Motor neuron (in vitro differentiated cells): ENCODE data around the gene BAZ1A. TPM values are rescaled to one million over a fixed set of nuclear protein-coding genes. Genes with fewer than 3 reads are reported as not detected.

ENCODE experiments used
- ATAC-seq, 8 experiments: fragments of 200-7000 bp; cut with Tn5 transposase; replicated peaks in 6 of 8; 2 replicates each; pipeline ENCODE4 v1.8.0; 2021; ENCODE audit warnings: mild to moderate bottlenecking in 8 of 8, moderate library complexity in 8 of 8
- H3K27ac ChIP-seq, 2 donors: fragments of 250-450 bp; sonication (Bioruptor Pico); 2 replicates each; pipeline ENCODE4 v1.9.0; 2021; ENCODE audit warnings: antibody characterized with exemption in 2 of 2, mild to moderate bottlenecking in 2 of 2, moderate library complexity in 1 of 2
- H3K4me1 ChIP-seq, 2 donors: fragments of 250-450 bp; sonication (Bioruptor Pico); replicated peaks in 1 of 2; 2 replicates each; pipeline ENCODE4 v1.6.1; 2021; ENCODE audit warnings: antibody characterized with exemption in 2 of 2, mild to moderate bottlenecking in 2 of 2, moderate library complexity in 1 of 2
- H3K4me3 ChIP-seq, 5 donors: fragments of 250-450 bp; sonication (Bioruptor Pico); 2 replicates each; pipeline ENCODE4 v1.9.0; 2021; ENCODE audit warnings: antibody characterized with exemption in 5 of 5, mild to moderate bottlenecking in 5 of 5, moderate library complexity in 4 of 5
- WGBS, 10 experiments: fragments of 450-650 bp; shearing (Covaris generic); methylation state at CpG; one replicate each; pipeline ENCODE4 v1.0.0; 2022; 5-methylcytosine and 5-hydroxymethylcytosine counted together
- in situ Hi-C, 9 experiments: fragments of 400-800 bp; cut with MboI; loops; one replicate each; pipeline ENCODE4 v1.15.0; 2021; ENCODE audit warnings: low sequenced_read_pairs in 9 of 9, low pct_unique_long_range_greater_than_20kb in 2 of 9; ENCODE audit not compliant: unreplicated experiment in 9 of 9
- total RNA-seq, 8 experiments: library from RNA; unstranded; fragments of 300-600 nt; gene quantifications; 2 replicates each; pipeline versions ENCODE4 v1.2.3 to v1.2.4, GENCODE V29; 2022

Gene BAZ1A, protein sequence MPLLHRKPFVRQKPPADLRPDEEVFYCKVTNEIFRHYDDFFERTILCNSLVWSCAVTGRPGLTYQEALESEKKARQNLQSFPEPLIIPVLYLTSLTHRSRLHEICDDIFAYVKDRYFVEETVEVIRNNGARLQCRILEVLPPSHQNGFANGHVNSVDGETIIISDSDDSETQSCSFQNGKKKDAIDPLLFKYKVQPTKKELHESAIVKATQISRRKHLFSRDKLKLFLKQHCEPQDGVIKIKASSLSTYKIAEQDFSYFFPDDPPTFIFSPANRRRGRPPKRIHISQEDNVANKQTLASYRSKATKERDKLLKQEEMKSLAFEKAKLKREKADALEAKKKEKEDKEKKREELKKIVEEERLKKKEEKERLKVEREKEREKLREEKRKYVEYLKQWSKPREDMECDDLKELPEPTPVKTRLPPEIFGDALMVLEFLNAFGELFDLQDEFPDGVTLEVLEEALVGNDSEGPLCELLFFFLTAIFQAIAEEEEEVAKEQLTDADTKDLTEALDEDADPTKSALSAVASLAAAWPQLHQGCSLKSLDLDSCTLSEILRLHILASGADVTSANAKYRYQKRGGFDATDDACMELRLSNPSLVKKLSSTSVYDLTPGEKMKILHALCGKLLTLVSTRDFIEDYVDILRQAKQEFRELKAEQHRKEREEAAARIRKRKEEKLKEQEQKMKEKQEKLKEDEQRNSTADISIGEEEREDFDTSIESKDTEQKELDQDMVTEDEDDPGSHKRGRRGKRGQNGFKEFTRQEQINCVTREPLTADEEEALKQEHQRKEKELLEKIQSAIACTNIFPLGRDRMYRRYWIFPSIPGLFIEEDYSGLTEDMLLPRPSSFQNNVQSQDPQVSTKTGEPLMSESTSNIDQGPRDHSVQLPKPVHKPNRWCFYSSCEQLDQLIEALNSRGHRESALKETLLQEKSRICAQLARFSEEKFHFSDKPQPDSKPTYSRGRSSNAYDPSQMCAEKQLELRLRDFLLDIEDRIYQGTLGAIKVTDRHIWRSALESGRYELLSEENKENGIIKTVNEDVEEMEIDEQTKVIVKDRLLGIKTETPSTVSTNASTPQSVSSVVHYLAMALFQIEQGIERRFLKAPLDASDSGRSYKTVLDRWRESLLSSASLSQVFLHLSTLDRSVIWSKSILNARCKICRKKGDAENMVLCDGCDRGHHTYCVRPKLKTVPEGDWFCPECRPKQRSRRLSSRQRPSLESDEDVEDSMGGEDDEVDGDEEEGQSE (N-terminal part only)
- total RNA-seq, result 10 to 100 TPM; 11.7 to 76.6 (median 26.5) TPM

DNA sequence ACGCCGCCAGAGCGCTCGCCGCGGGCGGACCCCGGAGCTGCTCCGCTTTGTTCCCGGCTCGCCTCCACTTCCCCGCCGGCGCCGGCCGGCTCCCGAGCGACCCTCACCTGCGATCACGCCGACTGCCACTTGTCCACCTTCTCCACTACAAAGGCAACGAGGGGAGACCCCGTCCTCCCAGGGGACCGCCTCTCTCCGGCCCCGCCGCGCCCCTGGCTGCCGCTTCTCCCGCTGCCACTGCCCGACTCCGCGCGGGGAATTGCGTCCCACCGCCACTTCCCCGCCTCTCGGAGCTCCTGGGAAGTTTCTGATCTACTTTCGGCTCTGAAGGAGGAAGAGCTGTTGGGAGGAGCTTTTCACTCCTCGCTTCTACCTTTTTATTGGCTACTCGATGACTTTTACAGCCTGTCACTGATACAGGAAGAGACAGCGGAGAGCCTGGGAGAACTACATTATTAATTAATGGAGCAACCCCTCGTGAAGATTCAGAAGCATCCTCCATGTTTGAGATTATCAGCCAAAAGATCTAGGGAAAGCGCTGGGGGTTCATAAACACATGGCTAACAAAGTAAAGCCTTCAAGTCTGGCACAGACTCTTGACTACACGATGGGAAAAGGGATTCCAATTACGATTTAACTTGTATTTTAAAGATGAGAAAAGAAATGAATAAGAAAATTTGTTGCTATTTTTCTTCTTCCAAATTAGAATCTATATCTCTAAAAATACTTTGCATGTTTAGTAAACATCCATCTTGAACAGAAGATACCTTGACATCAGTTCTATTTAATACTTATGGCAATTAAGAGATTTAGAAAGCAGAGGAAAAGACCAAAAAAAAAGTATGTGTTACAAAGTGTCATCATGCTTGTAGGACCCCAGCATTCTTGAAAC lies at the start of gene BAZ1A:
TSS of gene BAZ1A (minus strand) at position 330 of the 892 bp plus-strand sequence. CDS start 756 bp downstream, outside the sequence.
- H3K4me3 ChIP-seq, result peak within 1 kb of the TSS; percentile 70 to 88 (median 81)
- peak; percentile 40 to 79 (median 54) for ATAC-seq
- 0 to 4% (median 0%) methylated on average over 3 to 7 of the region's 46 CpGs; no CpG with 5 or more reads in 2 of the 10 experiments for WGBS, 10 experiments
- in situ Hi-C loops, result no loop called here
- H3K4me1 ChIP-seq, result peaks cover 4 to 5% of the 10 kb centered on the region in 2 donors
- peak within 1 kb of the TSS; percentile 81 to 90 for H3K27ac ChIP-seq

DNA sequence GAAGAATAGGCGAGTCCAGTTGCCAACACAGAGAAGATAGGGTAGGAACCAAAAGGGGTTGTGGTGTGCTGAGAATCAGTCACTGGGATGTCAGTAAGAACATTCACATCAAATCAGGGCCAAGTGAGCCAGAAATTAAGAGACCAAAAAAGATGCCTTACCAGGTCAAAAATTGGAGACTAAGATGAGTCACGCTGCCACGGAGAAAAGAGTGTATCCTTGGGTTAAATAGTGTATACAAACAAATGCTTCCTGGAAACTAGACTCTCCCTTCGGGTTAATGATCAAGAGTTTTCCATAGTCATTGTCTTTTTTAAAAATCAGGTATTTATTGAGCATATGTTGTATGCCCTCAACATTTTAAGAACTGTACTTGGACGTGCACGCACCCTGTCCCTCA lies 45.2 kb upstream of the BAZ1A start:
- in situ Hi-C loops, result no loop called here
- 50 to 94% (median 80%) methylated on average over 2 to 6 of the region's 6 CpGs; no CpG with 5 or more reads in 2 of the 10 experiments for WGBS, 10 experiments
- H3K4me3 ChIP-seq, result no peak overlapping the region
- no peak overlapping the region for H3K27ac ChIP-seq
- ATAC-seq, result no peak
- no peaks in the 10 kb centered on the region for H3K4me1 ChIP-seq

DNA sequence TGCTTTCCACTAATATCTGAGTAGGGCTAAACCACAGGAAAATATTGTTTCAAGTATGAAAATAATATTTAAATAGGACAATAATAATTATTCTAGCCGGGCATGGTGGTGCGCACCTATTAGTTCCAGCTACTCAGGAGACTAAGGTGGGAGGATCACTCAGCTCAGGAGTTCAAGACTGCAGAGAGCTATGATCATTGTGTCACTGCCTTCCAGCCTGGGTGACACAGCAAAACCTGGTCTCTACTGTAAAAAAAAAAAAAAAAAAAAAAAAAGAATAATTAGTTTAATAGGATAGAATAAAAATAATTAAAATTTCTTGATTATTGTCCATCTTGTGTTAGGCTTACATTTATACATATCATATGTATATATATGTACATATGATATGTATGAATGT lies 38.5 kb upstream of the BAZ1A start:
- peak in 1 of 8 experiments; percentile 44 for ATAC-seq
- WGBS, 10 experiments, result 20 to 100% (median 92%) methylated on average over 1 to 2 of the region's 2 CpGs; no CpG with 5 or more reads in 3 of the 10 experiments
- Histone ChIP-seq H3K27ac (no peak overlapping the region), H3K4me3 (no peak overlapping the region), H3K4me1 (no peaks in the 10 kb centered on the region)
- in situ Hi-C loops, result no loop called here

DNA sequence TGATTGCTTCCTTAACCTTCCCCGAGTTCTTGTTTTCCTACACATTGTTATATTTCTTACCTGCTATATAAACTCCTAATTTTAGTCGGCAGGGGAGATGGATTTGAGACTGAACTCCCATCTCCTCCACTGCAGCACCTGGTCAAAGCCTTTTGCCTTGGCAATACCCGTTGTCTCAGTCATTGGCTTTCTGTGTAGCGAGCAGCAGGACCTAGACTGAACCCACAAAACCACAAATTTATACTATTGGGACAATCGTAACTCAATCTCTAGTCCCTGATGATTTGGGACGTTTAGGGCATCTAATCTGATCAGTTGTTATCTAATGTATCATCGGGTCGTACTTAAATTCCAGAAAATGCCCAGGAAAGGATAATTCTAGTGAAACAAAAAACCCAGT lies 37.8 kb upstream of the BAZ1A start:
- in situ Hi-C loops, result no loop called here
- WGBS, 10 experiments, result 80 to 100% (median 88%) methylated on average over 1 to 8 of the region's 8 CpGs; no CpG with 5 or more reads in 2 of the 10 experiments
- Histone ChIP-seq H3K27ac (no peak overlapping the region), H3K4me1 (no peaks in the 10 kb centered on the region), H3K4me3 (no peak overlapping the region)
- no peak for ATAC-seq

DNA sequence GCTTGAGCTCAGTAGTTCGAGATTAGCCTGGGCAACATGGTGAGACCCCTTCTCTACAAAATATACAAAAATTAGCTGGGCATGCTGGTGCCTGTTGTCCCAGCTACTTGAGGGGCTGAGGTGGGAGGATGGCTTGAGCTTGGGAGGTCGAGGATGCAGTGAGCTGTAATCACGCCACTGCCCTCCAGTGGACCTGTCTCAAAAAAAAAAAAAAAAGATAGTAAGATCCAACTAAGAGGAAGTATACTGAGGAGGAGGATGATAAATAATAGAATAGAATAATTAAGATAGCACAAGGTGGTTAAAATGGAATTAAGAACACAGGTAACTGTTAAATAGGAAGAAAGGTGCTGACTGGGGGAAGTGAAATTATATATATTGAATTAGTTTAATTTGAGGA lies 37.0 kb upstream of the BAZ1A start:
- 44 to 95% (median 74%) methylated on average over 2 to 3 of the region's 3 CpGs; no CpG with 5 or more reads in 2 of the 10 experiments for WGBS, 10 experiments
- no peak overlapping the region for H3K27ac ChIP-seq
- in situ Hi-C loops, result no loop called here
- H3K4me1 ChIP-seq, result no peaks in the 10 kb centered on the region
- peak in 1 of 8 experiments; percentile 13 for ATAC-seq
- H3K4me3 ChIP-seq, result no peak overlapping the region

DNA sequence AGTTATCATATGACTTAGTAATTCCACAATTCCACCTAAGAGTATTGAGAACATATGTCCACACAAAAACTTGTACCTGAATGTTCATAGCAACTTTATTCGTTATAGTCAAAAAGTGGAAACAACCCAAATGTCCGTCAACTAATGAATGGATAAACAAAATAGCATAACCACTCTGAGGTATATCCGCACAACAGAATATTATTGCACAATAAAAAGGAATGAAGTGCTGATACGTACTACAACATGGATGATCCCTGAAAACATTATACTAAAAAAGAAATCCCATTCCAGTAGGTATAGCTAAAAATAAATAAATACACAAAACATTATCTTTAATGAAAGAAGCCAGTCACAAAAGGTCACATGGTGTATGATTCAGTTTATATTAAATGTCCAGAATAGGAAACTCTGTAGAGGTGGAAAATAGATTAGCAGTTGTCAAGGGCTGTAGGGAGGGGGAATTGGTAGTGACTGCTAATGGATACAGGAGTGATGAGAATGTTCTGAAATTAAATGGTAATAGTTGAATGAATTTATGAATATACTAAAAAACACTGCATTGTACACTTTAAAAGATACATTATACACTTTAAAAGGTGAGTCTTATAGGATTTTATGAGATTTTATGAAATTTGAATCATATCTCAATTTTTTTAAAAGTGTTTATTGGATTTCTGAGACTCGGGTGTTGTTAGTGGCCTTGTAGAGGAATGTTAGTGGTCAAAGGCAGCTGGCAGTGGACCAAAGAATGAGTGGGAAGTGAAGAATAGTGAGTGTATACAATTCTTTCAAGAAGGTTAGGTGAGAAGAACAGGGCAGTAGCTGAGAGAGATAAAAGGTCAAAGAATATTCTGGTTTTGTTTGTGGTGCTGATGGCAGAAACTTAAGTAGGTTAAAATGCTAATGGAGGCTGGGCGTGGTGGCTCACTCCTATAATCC lies 36.3 kb upstream of the BAZ1A start:
- 62 to 100% (median 90%) methylated on average over 3 to 6 of the region's 6 CpGs for WGBS, 10 experiments
- H3K4me3 ChIP-seq, result no peak overlapping the region
- H3K27ac ChIP-seq, result no peak overlapping the region
- ATAC-seq, result peak in 1 of 8 experiments; percentile 25
- H3K4me1 ChIP-seq, result no peaks in the 10 kb centered on the region
- in situ Hi-C loops, result no loop called here

DNA sequence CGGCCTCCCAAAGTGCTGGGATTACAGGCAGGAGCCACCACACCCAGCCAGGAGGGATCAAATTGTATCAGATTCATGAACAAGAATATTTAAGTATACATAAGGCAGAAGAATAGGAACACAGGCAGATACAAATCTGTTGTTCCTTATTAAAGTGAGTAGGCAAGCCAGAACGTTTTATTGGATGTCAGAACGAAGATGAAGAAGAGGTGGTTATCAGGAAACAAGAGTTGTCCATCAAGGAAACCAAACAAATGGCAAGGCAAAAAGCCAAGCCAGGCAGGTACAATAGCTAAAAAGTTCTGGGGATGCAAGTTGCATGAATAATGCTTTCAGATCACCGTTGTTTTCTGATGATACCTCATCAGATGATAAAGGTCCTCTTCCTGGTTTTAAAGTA lies 31.1 kb upstream of the BAZ1A start:
- H3K4me1 ChIP-seq, result no peaks in the 10 kb centered on the region
- in situ Hi-C loops, result no loop called here
- WGBS, 10 experiments, result 47 to 100% (median 83%) methylated on average over 1 to 4 of the region's 4 CpGs

DNA sequence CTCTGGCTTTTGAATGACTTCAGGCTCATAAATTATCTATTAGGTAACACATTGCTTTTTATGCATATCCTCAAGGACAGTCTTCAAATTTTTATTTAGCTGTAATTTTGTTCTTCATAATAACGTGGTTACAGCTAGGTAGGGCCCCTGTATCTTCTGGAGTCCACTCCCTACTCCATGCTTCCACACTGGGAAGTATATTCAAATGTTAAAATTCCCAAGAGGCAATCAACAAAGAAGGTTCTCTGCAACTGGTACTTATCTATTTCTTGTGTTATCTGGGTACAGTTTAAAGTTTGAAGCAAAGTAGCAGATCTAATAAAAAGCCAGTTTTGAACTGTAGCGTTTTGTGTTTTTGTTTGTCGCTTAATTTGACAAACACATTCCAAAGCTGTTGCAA lies 20.1 kb upstream of the BAZ1A start:
- Histone ChIP-seq H3K27ac (no peak overlapping the region), H3K4me3 (no peak overlapping the region), H3K4me1 (no peaks in the 10 kb centered on the region)
- WGBS, 10 experiments, result 45 to 100% (median 62%) methylated on average over 1 to 3 of the region's 3 CpGs
- in situ Hi-C loops, result no loop called here
- no peak for ATAC-seq

More for the DNA sequence above, 31.1 kb upstream of the BAZ1A start:
- H3K27ac ChIP-seq, result no peak overlapping the region
- ATAC-seq, result no peak
- no peak overlapping the region for H3K4me3 ChIP-seq

DNA sequence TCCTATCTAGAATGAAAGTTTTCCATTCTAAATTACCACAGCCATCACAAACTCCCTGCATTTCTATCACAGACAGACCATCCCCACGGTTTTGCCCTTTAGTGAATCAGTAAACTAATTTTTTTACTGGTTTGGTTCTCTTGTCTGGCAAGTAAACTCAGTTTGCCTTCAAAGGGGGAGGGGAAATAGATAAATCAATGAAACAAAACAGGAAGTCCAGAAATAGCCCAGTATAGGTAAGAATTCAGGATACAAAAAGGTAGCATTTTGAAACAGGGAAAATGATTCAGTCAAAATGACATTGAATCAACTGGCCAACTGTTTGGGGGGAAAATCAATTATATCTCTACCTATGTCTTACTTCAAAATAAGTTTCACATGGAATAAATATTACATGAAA lies 15.8 kb upstream of the BAZ1A start:
- 0 to 83% (median 31%) methylated on average over 1 of the region's 1 CpG; no CpG with 5 or more reads in 2 of the 10 experiments for WGBS, 10 experiments
- no peak overlapping the region for H3K27ac ChIP-seq
- no peaks in the 10 kb centered on the region for H3K4me1 ChIP-seq
- in situ Hi-C loops, result no loop called here
- ATAC-seq, result no peak
- H3K4me3 ChIP-seq, result no peak overlapping the region

DNA sequence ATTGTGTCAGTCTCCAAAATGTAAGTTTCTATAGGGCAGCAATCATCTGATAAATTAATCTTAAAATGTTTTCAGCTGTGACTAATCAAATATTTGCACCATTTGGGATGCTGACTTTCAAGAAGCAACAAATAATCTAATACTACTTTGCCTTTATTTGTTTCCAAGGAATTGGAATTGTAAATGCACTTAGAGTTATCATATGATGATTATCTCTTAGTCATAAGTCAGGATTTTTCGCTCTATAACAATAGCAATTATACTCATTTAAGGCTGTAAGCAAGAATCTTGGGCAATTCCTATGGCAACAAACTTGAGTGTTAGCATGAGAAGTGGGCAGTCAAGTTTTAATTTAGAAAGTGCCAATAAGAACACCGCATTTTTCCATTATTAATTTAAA lies 13.0 kb upstream of the BAZ1A start:
- in situ Hi-C loops, result no loop called here
- Histone ChIP-seq H3K27ac (no peak overlapping the region), H3K4me3 (no peak overlapping the region), H3K4me1 (no peaks in the 10 kb centered on the region)
- peak in 2 of 8 experiments; percentile 49 to 57 for ATAC-seq
- WGBS, 10 experiments, result 67 to 100% (median 90%) methylated on average over 1 to 2 of the region's 2 CpGs; no CpG with 5 or more reads in 2 of the 10 experiments

DNA sequence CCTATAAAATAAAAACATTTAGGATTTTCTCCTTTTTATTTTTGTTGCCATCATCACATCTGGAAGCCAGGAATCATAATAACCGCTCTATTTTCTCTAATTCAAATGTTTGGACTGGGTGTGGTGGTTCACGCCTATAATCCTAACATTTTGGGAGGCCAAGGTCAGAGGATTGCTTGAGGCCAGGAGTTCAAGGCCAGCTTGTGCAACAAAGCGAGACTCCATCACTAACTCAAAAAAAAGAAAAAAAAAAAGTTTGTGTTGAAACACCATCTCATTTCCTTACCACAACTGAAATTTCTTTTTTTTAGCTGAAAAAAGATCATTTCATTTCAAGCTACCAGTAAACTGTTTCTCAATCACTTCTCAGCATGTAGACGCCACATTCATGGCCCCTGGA lies 8.8 kb upstream of the BAZ1A start:
- Histone ChIP-seq H3K27ac (no peak overlapping the region), H3K4me3 (no peak overlapping the region), H3K4me1 (no peaks in the 10 kb centered on the region)
- in situ Hi-C loops, result no loop called here
- no peak for ATAC-seq
- WGBS, 10 experiments, result 70 to 100% (median 89%) methylated on average over 1 to 4 of the region's 4 CpGs
